GM12874 (cell line): ENCODE results near the gene CRLF3.

Experiments
- TF ChIP-seq, protein P1 (sequence below): IDR thresholded peaks from 2 replicates; pipeline ENCODE4 v1.5.1; 2011; ENCODE audit warnings: low read depth, mild to moderate bottlenecking, control low read depth, low read length, moderate library complexity; ENCODE audit not compliant: insufficient read depth

Gene CRLF3

DNA sequence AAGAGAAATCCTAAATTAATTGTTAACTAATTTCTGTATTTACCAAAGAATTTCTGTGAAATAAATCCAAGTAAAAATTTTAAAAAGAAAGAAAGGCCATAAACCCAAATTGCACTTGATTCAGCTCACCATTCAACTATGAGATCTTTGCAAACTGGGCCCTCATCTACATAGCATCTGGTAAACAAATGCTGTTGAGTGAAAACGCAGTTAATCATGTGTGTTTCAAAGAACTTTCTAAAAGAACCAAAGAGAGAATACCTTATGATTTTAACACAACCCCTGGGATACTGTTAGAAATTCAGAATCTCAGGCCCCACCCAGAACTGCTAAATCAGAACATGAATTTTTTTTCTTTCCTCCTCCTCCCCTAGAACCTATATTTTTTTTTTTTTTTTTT lies 16.6 kb downstream of the CRLF3 start:
- TF ChIP-seq, protein P1, sequence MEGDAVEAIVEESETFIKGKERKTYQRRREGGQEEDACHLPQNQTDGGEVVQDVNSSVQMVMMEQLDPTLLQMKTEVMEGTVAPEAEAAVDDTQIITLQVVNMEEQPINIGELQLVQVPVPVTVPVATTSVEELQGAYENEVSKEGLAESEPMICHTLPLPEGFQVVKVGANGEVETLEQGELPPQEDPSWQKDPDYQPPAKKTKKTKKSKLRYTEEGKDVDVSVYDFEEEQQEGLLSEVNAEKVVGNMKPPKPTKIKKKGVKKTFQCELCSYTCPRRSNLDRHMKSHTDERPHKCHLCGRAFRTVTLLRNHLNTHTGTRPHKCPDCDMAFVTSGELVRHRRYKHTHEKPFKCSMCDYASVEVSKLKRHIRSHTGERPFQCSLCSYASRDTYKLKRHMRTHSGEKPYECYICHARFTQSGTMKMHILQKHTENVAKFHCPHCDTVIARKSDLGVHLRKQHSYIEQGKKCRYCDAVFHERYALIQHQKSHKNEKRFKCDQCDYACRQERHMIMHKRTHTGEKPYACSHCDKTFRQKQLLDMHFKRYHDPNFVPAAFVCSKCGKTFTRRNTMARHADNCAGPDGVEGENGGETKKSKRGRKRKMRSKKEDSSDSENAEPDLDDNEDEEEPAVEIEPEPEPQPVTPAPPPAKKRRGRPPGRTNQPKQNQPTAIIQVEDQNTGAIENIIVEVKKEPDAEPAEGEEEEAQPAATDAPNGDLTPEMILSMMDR = no peak

- TF ChIP-seq, protein P1 = no peak
Measured at GRCh38 chr17:30805944-30806456, 18.5 kb downstream of the CRLF3 start.

- TF ChIP-seq, protein P1 = no peak
Measured at GRCh38 chr17:30801671-30802070, 22.8 kb downstream of the CRLF3 start.

GRCh38 chr17:30796016-30796415 lies 28.5 kb downstream of the CRLF3 start:
- TF ChIP-seq, protein P1 = no peak

- TF ChIP-seq, protein P1 = no peak
Measured at GRCh38 chr17:30794372-30794771, 30.1 kb downstream of the CRLF3 start.

DNA sequence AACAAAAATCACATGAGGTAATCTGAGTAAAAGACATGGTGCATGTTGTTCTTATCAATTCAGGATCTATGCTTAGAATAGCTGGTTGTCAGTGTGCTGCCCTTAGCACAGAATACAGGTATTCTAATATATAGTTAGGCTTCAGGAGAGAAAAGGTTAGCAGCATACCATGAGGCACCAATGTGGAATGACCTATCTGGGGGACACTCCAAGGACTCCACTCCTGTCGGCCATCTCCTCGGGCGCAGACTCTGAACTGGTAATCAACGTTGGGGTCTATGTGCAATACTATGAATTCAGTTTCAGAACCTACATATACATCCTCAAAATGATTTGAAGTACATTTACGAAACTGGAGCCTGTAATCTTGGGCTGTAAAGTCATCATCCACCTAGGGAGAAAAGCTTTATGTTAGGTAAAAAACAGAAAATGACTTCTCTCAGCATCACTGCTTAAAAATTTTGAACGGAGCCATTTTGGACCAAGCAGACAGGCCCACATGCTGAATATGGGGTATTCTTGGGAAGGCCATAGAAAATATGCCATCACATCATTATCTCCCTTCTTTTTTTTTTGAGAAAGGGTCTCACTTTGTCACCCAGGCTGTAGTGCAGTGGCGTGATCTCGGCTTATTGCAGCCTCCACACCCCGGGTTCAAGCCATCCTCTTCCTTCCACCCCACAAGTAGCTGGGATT lies 31.1 kb downstream of the CRLF3 start:
- TF ChIP-seq, protein P1 = no peak

- TF ChIP-seq, protein P1 = no peak
Measured at GRCh38 chr17:30790279-30790678, 34.2 kb downstream of the CRLF3 start.
